ENCODE results near the gene ZCWPW1.

- no peak for TF ChIP-seq CTCF (IDR thresholded peaks at IDR 0.05; ENCODE audit: insufficient read depth, low read length, poor library complexity, severe bottlenecking)
- TF ChIP-seq EZH2phosphoT487 (conservative IDR thresholded peaks at IDR 0.05; ENCODE audit: low read length): no peak
Observed at GRCh38 chr7:100371561-100372171, 56.8 kb downstream of the ZCWPW1 start.
